GM12892 (cell line): ENCODE data around the gene ATXN8OS.
"Not testable (repeated sequence)": the region's sequence is repeated elsewhere in the genome, so short reads cannot be mapped to it uniquely, and the experiment has no call there.

ENCODE experiments used
- DNase-seq: peaks from one replicate; pipeline ENCODE4 v3.0.0; 2011; ENCODE audit not compliant: insufficient read length
- FAIRE-seq: peaks from 2 replicates; lab custom pipeline; 2011; peaks lifted over from hg19 to GRCh38; lab: Jason Lieb, UNC
- POLR2A ChIP-seq: IDR thresholded peaks from 2 replicates; pipeline ENCODE4 v1.6.1; 2011; ENCODE audit warnings: low read depth, low read length, control low read depth
- POLR2AphosphoS5 ChIP-seq: IDR thresholded peaks from 2 replicates; pipeline ENCODE4 v1.6.1; 2011; ENCODE audit warnings: low read depth, low read length, control low read depth
- TAF1 ChIP-seq: IDR thresholded peaks from 2 replicates; pipeline ENCODE4 v1.6.1; 2011; ENCODE audit warnings: low read depth, mild to moderate bottlenecking, control low read depth, low read length, borderline replicate concordance

The ATXN8OS gene

GRCh38 chr13:70128098-70128497 is 20.5 kb downstream of the ATXN8OS start:
- FAIRE-seq = no peak
- TF ChIP-seq TAF1 (no peak), POLR2AphosphoS5 (no peak), POLR2A (no peak)
- no peak for DNase-seq

GRCh38 chr13:70142658-70143057 is 35.0 kb downstream of the ATXN8OS start:
- not testable (repeated sequence) for DNase-seq, FAIRE-seq

DNA sequence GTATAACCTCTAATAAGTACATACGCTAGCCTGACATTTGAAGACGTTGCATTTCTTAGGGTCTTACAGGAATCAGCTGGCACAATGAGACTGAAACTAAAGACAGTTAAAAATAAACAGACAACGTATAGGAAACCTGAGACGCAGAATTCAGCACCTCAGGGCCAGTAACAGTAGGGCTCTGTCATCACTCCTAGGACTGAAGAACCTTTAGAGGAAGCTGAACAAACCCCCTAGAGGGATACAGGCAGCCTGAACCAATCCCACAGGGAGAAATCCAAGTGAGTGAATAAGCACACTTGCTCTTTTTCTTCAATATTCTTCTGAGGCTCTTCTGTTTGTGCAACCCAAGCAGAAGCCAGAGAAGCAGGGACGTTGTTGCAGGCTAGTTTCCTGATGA is 54.5 kb downstream of the ATXN8OS start:
- no peak for FAIRE-seq
- no peak for DNase-seq
- no peak for TF ChIP-seq TAF1
- no peak for TF ChIP-seq POLR2A
- no peak for TF ChIP-seq POLR2AphosphoS5

- no peak for DNase-seq
- no peak for FAIRE-seq
- no peak for TF ChIP-seq POLR2A
- TF ChIP-seq POLR2AphosphoS5 = no peak
- TF ChIP-seq TAF1 = no peak
Observed at GRCh38 chr13:70170689-70171088, 63.1 kb downstream of the ATXN8OS start.

DNA sequence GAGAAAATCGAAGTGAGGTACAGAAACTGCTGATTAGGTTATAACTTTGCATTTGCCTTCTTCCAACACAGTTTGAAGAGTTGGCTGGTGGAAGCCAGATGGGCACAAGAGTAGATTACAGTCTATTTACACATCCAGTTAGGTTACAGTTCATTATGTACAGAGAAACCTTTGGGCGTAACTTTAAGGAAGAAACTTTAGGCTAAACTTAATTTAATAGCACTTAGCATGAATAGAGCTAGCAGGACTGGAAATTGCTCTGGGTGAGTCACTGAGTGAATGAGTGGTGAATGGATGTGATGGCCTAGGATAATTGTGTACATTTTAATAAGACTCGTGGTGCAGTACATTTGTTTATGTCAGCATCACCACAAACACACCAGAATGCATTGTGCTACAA is 63.5 kb downstream of the ATXN8OS start:
- FAIRE-seq (no peak), DNase-seq (no peak)
- TF ChIP-seq POLR2A (no peak), TAF1 (no peak), POLR2AphosphoS5 (no peak)

- TF ChIP-seq POLR2AphosphoS5 (no peak), TAF1 (no peak), POLR2A (no peak)
- no peak for FAIRE-seq
- DNase-seq = no peak
Observed at GRCh38 chr13:70172946-70173597, 65.4 kb downstream of the ATXN8OS start.

- no peak for FAIRE-seq
- DNase-seq = no peak
- TF ChIP-seq TAF1 (no peak), POLR2AphosphoS5 (no peak), POLR2A (no peak)
Observed at GRCh38 chr13:70173598-70173959, 66.0 kb downstream of the ATXN8OS start.

GRCh38 chr13:70178346-70178745 is 70.7 kb downstream of the ATXN8OS start:
- TF ChIP-seq POLR2AphosphoS5 (no peak), TAF1 (no peak), POLR2A (no peak)
- FAIRE-seq = no peak
- DNase-seq = no peak
